ENCODE data around the gene MMP17. TPM values are rescaled to one million over a fixed set of nuclear protein-coding genes. Genes with fewer than 3 reads are reported as not detected.

Gene MMP17
- total and polyA plus RNA-seq, 4 donors: 0.17 to 0.37 (median 0.24) TPM; not detected in 1

GRCh38 chr12:131897875-131898274 lies 69.7 kb downstream of the MMP17 start (continued):
- TF ChIP-seq, protein P1, sequence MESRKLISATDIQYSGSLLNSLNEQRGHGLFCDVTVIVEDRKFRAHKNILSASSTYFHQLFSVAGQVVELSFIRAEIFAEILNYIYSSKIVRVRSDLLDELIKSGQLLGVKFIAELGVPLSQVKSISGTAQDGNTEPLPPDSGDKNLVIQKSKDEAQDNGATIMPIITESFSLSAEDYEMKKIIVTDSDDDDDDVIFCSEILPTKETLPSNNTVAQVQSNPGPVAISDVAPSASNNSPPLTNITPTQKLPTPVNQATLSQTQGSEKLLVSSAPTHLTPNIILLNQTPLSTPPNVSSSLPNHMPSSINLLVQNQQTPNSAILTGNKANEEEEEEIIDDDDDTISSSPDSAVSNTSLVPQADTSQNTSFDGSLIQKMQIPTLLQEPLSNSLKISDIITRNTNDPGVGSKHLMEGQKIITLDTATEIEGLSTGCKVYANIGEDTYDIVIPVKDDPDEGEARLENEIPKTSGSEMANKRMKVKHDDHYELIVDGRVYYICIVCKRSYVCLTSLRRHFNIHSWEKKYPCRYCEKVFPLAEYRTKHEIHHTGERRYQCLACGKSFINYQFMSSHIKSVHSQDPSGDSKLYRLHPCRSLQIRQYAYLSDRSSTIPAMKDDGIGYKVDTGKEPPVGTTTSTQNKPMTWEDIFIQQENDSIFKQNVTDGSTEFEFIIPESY (IDR thresholded peaks at IDR 0.05): no peak
- TF ChIP-seq FOXA1 (IDR thresholded peaks at IDR 0.05) (no peak), HNF4G (IDR thresholded peaks at IDR 0.05) (no peak), RXRA (IDR thresholded peaks at IDR 0.05) (no peak), GABPA (IDR thresholded peaks at IDR 0.05 in 1 of 2, conservative IDR thresholded peaks at IDR 0.05 in 1 of 2) (no peak), JUND (IDR thresholded peaks at IDR 0.05) (no peak), YY1 (IDR thresholded peaks at IDR 0.05) (no peak), NR2F2 (IDR thresholded peaks at IDR 0.05) (no peak), TAF1 (conservative IDR thresholded peaks at IDR 0.05) (no peak)
- TF ChIP-seq, protein P2, sequence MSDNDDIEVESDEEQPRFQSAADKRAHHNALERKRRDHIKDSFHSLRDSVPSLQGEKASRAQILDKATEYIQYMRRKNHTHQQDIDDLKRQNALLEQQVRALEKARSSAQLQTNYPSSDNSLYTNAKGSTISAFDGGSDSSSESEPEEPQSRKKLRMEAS (IDR thresholded peaks at IDR 0.05): no peak

GRCh38 chr12:131900397-131900796 lies 72.2 kb downstream of the MMP17 start:
- Histone ChIP-seq H3K27me3 (ENCODE audit: control insufficient read depth in 4 of 4, insufficient read depth in 4 of 4, low read length in 3 of 4) (no peaks in the 10 kb centered on the region), H3K36me3 (ENCODE audit: control insufficient read depth in 4 of 4, insufficient read depth in 3 of 4, low read depth in 1 of 4, low read length in 3 of 4) (peaks cover 0 to 6% (median under 1%) of the 10 kb centered on the region in 4 donors), H3K4me3 (ENCODE audit: low read depth in 1 of 3, low read length in 3 of 3) (no peak overlapping the region), H3K9ac (ENCODE audit: low read depth in 1 of 2, low read length in 2 of 2) (no peak overlapping the region), H3K9me3 (ENCODE audit: control insufficient read depth in 4 of 4, low read length in 3 of 4) (no peaks in the 10 kb centered on the region), H3K27ac (ENCODE audit: low read depth in 1 of 2, low read length in 2 of 2) (no peak overlapping the region), H3K4me1 (ENCODE audit: control insufficient read depth in 4 of 4, insufficient read depth in 4 of 4, low read length in 3 of 4) (peaks cover 5 to 27% (median 11%) of the 10 kb centered on the region in 4 donors)
- whole genome bisulfite sequencing: 89% methylated on average over 6 of the region's 6 CpGs
- no peak for DNase-seq (ENCODE audit: low spot score)
- no peak for TF ChIP-seq FOXA2 (IDR thresholded peaks at IDR 0.05)

Small RNA genes within 50 kb of the gene (small RNA-seq; reads per million reads assigned to genes)
- gene RNA5SP378 (not detected), gene RNU6-1017P (not detected)

Other genes starting within 250 kb of the MMP17 start
- 10 to 100 TPM; 12.2 to 21.6 TPM for gene SFSWAP, start 117.3 kb upstream of the MMP17 start, total RNA-seq
- 1 to 10 TPM; 6.1 to 7.9 TPM for gene SFSWAP, start 117.3 kb upstream of the MMP17 start, polyA plus RNA-seq
- gene ULK1, start 66.2 kb downstream of the MMP17 start, total RNA-seq: 10 to 100 TPM; 14.1 to 41.7 TPM
- 10 to 100 TPM; 12.5 to 16.1 TPM for gene ULK1, start 66.2 kb downstream of the MMP17 start, polyA plus RNA-seq
- gene PUS1, start 100.9 kb downstream of the MMP17 start, total RNA-seq: 10 to 100 TPM in 1 of 2 donors, 1 to 10 TPM in 1; 9.2 to 12.1 TPM
- gene PUS1, start 100.9 kb downstream of the MMP17 start, polyA plus RNA-seq: 10 to 100 TPM in 1 of 2 donors, 1 to 10 TPM in 1; 6.1 to 24.4 TPM
- gene EP400, start 121.5 kb downstream of the MMP17 start, total RNA-seq: 10 to 100 TPM in 1 of 2 donors, 1 to 10 TPM in 1; 9.0 to 12.4 TPM
- gene EP400, start 121.5 kb downstream of the MMP17 start, polyA plus RNA-seq: 1 to 10 TPM; 4.7 to 5.3 TPM